ENCODE results near the gene METTL17. TPM values are rescaled to one million over a fixed set of nuclear protein-coding genes. Genes with fewer than 3 reads are reported as not detected.
"Not testable (repeated sequence)": the region's sequence is repeated elsewhere in the genome, so short reads cannot be mapped to it uniquely, and the experiment has no call there.

METTL17 gene
- total RNA-seq, 1 donor from 2014 or later, result 62.7 TPM

- Mint-ChIP-seq H3K4me1 (ENCODE audit: unreplicated experiment) (peaks cover 29% of the 10 kb centered on the region), H3K27ac (ENCODE audit: unreplicated experiment) (no peak overlapping the region), H3K4me3 (ENCODE audit: unreplicated experiment) (no peak overlapping the region), H3K9me3 (ENCODE audit: unreplicated experiment) (no peaks in the 10 kb centered on the region), H3K36me3 (ENCODE audit: low read depth, unreplicated experiment) (no peaks in the 10 kb centered on the region), H3K27me3 (ENCODE audit: unreplicated experiment) (peaks cover 3% of the 10 kb centered on the region)
- no peak for DNase-seq (ENCODE audit: low spot score)
- no peak for TF ChIP-seq CTCF (IDR thresholded peaks at IDR 0.05; ENCODE audit: unreplicated experiment)
Measured at GRCh38 chr14:20976291-20976690, 13.5 kb upstream of the METTL17 start.

GRCh38 chr14:20978687-20979086 is 11.1 kb upstream of the METTL17 start:
- no peaks in the 10 kb centered on the region for H3K9me3 Mint-ChIP-seq (ENCODE audit: unreplicated experiment)
- H3K27me3 Mint-ChIP-seq (ENCODE audit: unreplicated experiment), result peaks cover 3% of the 10 kb centered on the region
- no peak for TF ChIP-seq CTCF (IDR thresholded peaks at IDR 0.05; ENCODE audit: unreplicated experiment)
- H3K4me1 Mint-ChIP-seq (ENCODE audit: unreplicated experiment), result peaks cover 17% of the 10 kb centered on the region
- DNase-seq (ENCODE audit: low spot score), result no peak
- H3K4me3 Mint-ChIP-seq (ENCODE audit: unreplicated experiment), result no peak overlapping the region
- H3K27ac Mint-ChIP-seq (ENCODE audit: unreplicated experiment), result no peak overlapping the region
- no peaks in the 10 kb centered on the region for H3K36me3 Mint-ChIP-seq (ENCODE audit: low read depth, unreplicated experiment)

GRCh38 chr14:20980906-20981305 is 8.9 kb upstream of the METTL17 start:
- DNase-seq (ENCODE audit: low spot score), result no peak
- Mint-ChIP-seq H3K27me3 (ENCODE audit: unreplicated experiment) (peaks cover 3% of the 10 kb centered on the region), H3K4me1 (ENCODE audit: unreplicated experiment) (peaks cover 30% of the 10 kb centered on the region), H3K4me3 (ENCODE audit: unreplicated experiment) (no peak overlapping the region), H3K36me3 (ENCODE audit: low read depth, unreplicated experiment) (no peaks in the 10 kb centered on the region), H3K9me3 (ENCODE audit: unreplicated experiment) (no peaks in the 10 kb centered on the region), H3K27ac (ENCODE audit: unreplicated experiment) (no peak overlapping the region)
- TF ChIP-seq CTCF (IDR thresholded peaks at IDR 0.05; ENCODE audit: unreplicated experiment), result no peak

GRCh38 chr14:20982646-20983369 is 7.0 kb upstream of the METTL17 start:
- H3K36me3 Mint-ChIP-seq (ENCODE audit: low read depth, unreplicated experiment), result no peaks in the 10 kb centered on the region
- H3K4me3 Mint-ChIP-seq (ENCODE audit: unreplicated experiment), result no peak overlapping the region
- no peak for TF ChIP-seq CTCF (IDR thresholded peaks at IDR 0.05; ENCODE audit: unreplicated experiment)
- peaks cover 29% of the 10 kb centered on the region for H3K4me1 Mint-ChIP-seq (ENCODE audit: unreplicated experiment)
- H3K27ac Mint-ChIP-seq (ENCODE audit: unreplicated experiment), result no peak overlapping the region
- DNase-seq (ENCODE audit: low spot score), result no peak
- H3K9me3 Mint-ChIP-seq (ENCODE audit: unreplicated experiment), result no peaks in the 10 kb centered on the region
- peaks cover 6% of the 10 kb centered on the region for H3K27me3 Mint-ChIP-seq (ENCODE audit: unreplicated experiment)

- not testable (repeated sequence) for H3K9me3 Mint-ChIP-seq (ENCODE audit: unreplicated experiment); H3K36me3 Mint-ChIP-seq (ENCODE audit: low read depth, unreplicated experiment); H3K27me3 Mint-ChIP-seq (ENCODE audit: unreplicated experiment); H3K27ac Mint-ChIP-seq (ENCODE audit: unreplicated experiment); H3K4me3 Mint-ChIP-seq (ENCODE audit: unreplicated experiment); DNase-seq (ENCODE audit: low spot score)
- peaks cover 24% of the 10 kb centered on the region for H3K4me1 Mint-ChIP-seq (ENCODE audit: unreplicated experiment)
Measured at GRCh38 chr14:20985650-20986049, 4.1 kb upstream of the METTL17 start.

Data from endothelial cell (in vitro differentiated cells).